Measurements from ENCODE around the gene NPFFR1.
"Not testable (repeated sequence)": the region's sequence is repeated elsewhere in the genome, so short reads cannot be mapped to it uniquely, and the experiment has no call there.

Gene NPFFR1

GRCh38 chr10:70223728-70224127, 60.1 kb downstream of the NPFFR1 start:
- peak; percentile 33 for DNase-seq (ENCODE audit: low read depth)

GRCh38 chr10:70222811-70223447, 60.9 kb downstream of the NPFFR1 start:
- DNase-seq (ENCODE audit: low read depth), result not testable (repeated sequence)

- DNase-seq (ENCODE audit: low read depth), result no peak
Measured at GRCh38 chr10:70222340-70222794, 61.4 kb downstream of the NPFFR1 start.

GRCh38 chr10:70221030-70221429, 62.8 kb downstream of the NPFFR1 start:
- DNase-seq (ENCODE audit: low read depth), result no peak

- DNase-seq (ENCODE audit: low read depth), result no peak
Measured at GRCh38 chr10:70212879-70213278, 70.9 kb downstream of the NPFFR1 start.

- DNase-seq (ENCODE audit: low read depth), result no peak
Measured at GRCh38 chr10:70212277-70212676, 71.5 kb downstream of the NPFFR1 start.

GRCh38 chr10:70206762-70207161, 77.0 kb downstream of the NPFFR1 start:
- DNase-seq (ENCODE audit: low read depth), result no peak

GRCh38 chr10:70201105-70201504, 82.7 kb downstream of the NPFFR1 start:
- DNase-seq (ENCODE audit: low read depth), result no peak

- DNase-seq (ENCODE audit: low read depth), result peak; percentile 26
Measured at GRCh38 chr10:70198696-70199466, 84.9 kb downstream of the NPFFR1 start.

All from amniotic epithelial cell (primary cell).